H1 (cell line): Measurements from ENCODE around the gene TTC36. TPM values are rescaled to one million over a fixed set of nuclear protein-coding genes. Genes with fewer than 3 reads are reported as not detected.

Source experiments
- CTCF ChIA-PET: fragments of 300-600 bp; sonication (Branson Sonifier 250); formaldehyde crosslinking; loops from one replicate; lab custom pipeline; 2021; ENCODE audit not compliant: partially characterized antibody; lab: Charles Lee
- POLR2A ChIA-PET: fragments of 300-600 bp; sonication (Branson Sonifier 250); formaldehyde crosslinking; loops from one replicate; lab custom pipeline; 2021; ENCODE audit warnings: inconsistent platforms; ENCODE audit not compliant: partially characterized antibody; lab: Charles Lee
- DNase-seq, 2 experiments: peaks; one replicate each; pipeline versions ENCODE4 v3.0.0 to v3.0.0-alpha.2; 2010 to 2022; ENCODE audit warnings: low spot score in 2 of 2, low read depth in 1 of 2, mixed read lengths in 1 of 2
- FAIRE-seq: peaks from 2 replicates; lab custom pipeline; 2011; peaks lifted over from hg19 to GRCh38; lab: Jason Lieb, UNC
- H2AFZ ChIP-seq: 2 replicates; pipeline ENCODE4 v1.8.1; 2012; ENCODE audit warnings: low read length, inconsistent platforms
- H2AK5ac ChIP-seq: 2 replicates; pipeline ENCODE4 v1.6.1; 2013; ENCODE audit warnings: low read depth, low read length
- H2BK120ac ChIP-seq: replicated peaks from 2 replicates; pipeline ENCODE3; 2013; ENCODE audit warnings: low read depth, low read length, inconsistent platforms
- H2BK12ac ChIP-seq: 2 replicates; pipeline ENCODE4 v1.6.1; 2013; ENCODE audit warnings: low read depth, low read length
- H2BK15ac ChIP-seq: 2 replicates; pipeline ENCODE4 v1.6.1; 2013; ENCODE audit warnings: low read length
- H2BK20ac ChIP-seq: 2 replicates; pipeline ENCODE4 v1.6.1; 2013; ENCODE audit warnings: low read length
- H2BK5ac ChIP-seq: 2 replicates; pipeline ENCODE4 v1.6.1; 2013; ENCODE audit warnings: low read depth, low read length
- H3K14ac ChIP-seq: 2 replicates; pipeline ENCODE4 v1.6.1; 2013; ENCODE audit warnings: inconsistent platforms; ENCODE audit not compliant: insufficient read length
- H3K18ac ChIP-seq: 2 replicates; pipeline ENCODE4 v1.6.1; 2013; ENCODE audit warnings: low read length; ENCODE audit errors: extremely low read depth
- H3K23ac ChIP-seq: 2 replicates; pipeline ENCODE4 v1.6.1; 2013; ENCODE audit warnings: inconsistent platforms; ENCODE audit not compliant: insufficient read length
- H3K23me2 ChIP-seq: 2 replicates; pipeline ENCODE4 v1.6.1; 2013; ENCODE audit warnings: low read depth, low read length
- H3K27ac ChIP-seq: 2 replicates; pipeline ENCODE4 v1.6.1; 2011; ENCODE audit warnings: low read depth, low read length, inconsistent platforms
- H3K27me3 ChIP-seq, 4 experiments: replicated peaks in 1 of 4; 1 replicate in 1 of 4; 2 replicates in 3 of 4; pipeline versions ENCODE4 v1.6.1 to v1.8.1; 2011 to 2013; ENCODE audit warnings: low read length in 3 of 4, mild to moderate bottlenecking in 3 of 4, inconsistent platforms in 2 of 4, mixed read lengths in 2 of 4, moderate library complexity in 1 of 4; ENCODE audit not compliant: control insufficient read depth in 3 of 4, insufficient read depth in 3 of 4; ENCODE audit errors: extremely low read depth in 1 of 4
- H3K36me3 ChIP-seq, 4 experiments: 2 replicates each; pipeline versions ENCODE4 v1.6.1 to v1.8.1; 2011 to 2013; ENCODE audit warnings: mild to moderate bottlenecking in 4 of 4, low read length in 3 of 4, moderate library complexity in 2 of 4, control low read depth in 1 of 4, inconsistent platforms in 1 of 4; ENCODE audit not compliant: insufficient read depth in 4 of 4, control insufficient read depth in 2 of 4
- H3K4ac ChIP-seq: replicated peaks from 2 replicates; pipeline ENCODE3; 2013; ENCODE audit warnings: low read length, low read depth, mixed read lengths, inconsistent platforms; ENCODE audit not compliant: insufficient read length
- H3K4me1 ChIP-seq, 4 experiments: replicated peaks in 1 of 4; 1 replicate in 1 of 4; 2 replicates in 3 of 4; pipeline versions ENCODE4 v1.6.1 to v1.8.1; 2011 to 2013; ENCODE audit warnings: low read length in 3 of 4, inconsistent platforms in 2 of 4, mixed read lengths in 1 of 4; ENCODE audit not compliant: insufficient read depth in 4 of 4, control insufficient read depth in 3 of 4
- H3K4me2 ChIP-seq, 2 experiments: 2 replicates each; pipeline versions ENCODE4 v1.6.1 to v1.8.1; 2011 to 2013; ENCODE audit warnings: low read depth in 2 of 2, low read length in 2 of 2, control low read depth in 1 of 2, inconsistent platforms in 1 of 2, mild to moderate bottlenecking in 1 of 2; ENCODE audit not compliant: insufficient read depth in 1 of 2
- H3K4me3 ChIP-seq, 4 experiments: fragments of 200-600, 300-600 bp in 1 of 4; sonication (generic), shearing (Covaris generic), sonication (Bioruptor Twin) in 1 of 4; 2 replicates each; pipeline versions ENCODE4 v1.5.1 to v1.8.1; 2011 to 2016; ENCODE audit warnings: low read length in 4 of 4, low read depth in 3 of 4, control low read depth in 2 of 4, inconsistent platforms in 2 of 4, mild to moderate bottlenecking in 2 of 4, mixed read lengths in 1 of 4, moderate library complexity in 1 of 4; ENCODE audit not compliant: insufficient read depth in 2 of 4; ENCODE audit errors: extremely low read depth in 1 of 4
- H3K56ac ChIP-seq: replicated peaks from 2 replicates; pipeline ENCODE3; 2013; ENCODE audit warnings: low read depth, mild to moderate bottlenecking, mixed read lengths, low read length, inconsistent platforms; ENCODE audit not compliant: insufficient read length
- H3K79me1 ChIP-seq: 2 replicates; pipeline ENCODE4 v1.6.1; 2013; ENCODE audit warnings: low read depth, low read length, control low read depth
- H3K79me2 ChIP-seq, 2 experiments: 2 replicates each; pipeline versions ENCODE4 v1.6.1 to v1.8.1; 2012 to 2013; ENCODE audit warnings: low read length in 2 of 2, mild to moderate bottlenecking in 2 of 2, inconsistent platforms in 1 of 2; ENCODE audit not compliant: insufficient read depth in 2 of 2, control insufficient read depth in 1 of 2
- H3K9ac ChIP-seq, 4 experiments: replicated peaks in 1 of 4; 1 replicate in 1 of 4; 2 replicates in 3 of 4; pipeline versions ENCODE4 v1.6.1 to v1.8.1; 2011 to 2013; ENCODE audit warnings: low read depth in 3 of 4, low read length in 3 of 4, control low read depth in 2 of 4, mild to moderate bottlenecking in 2 of 4, moderate library complexity in 2 of 4, inconsistent platforms in 1 of 4; ENCODE audit errors: extremely low read depth in 1 of 4
- H3K9me3 ChIP-seq, 2 experiments: 2 replicates each; pipeline versions ENCODE4 v1.6.1 to v1.8.1; 2012 to 2013; ENCODE audit warnings: mild to moderate bottlenecking in 2 of 2, moderate library complexity in 2 of 2, control low read depth in 1 of 2, inconsistent platforms in 1 of 2, low read depth in 1 of 2, low read length in 1 of 2, mixed read lengths in 1 of 2; ENCODE audit not compliant: insufficient read depth in 2 of 2
- H4K20me1 ChIP-seq, 2 experiments: replicated peaks in 1 of 2; 2 replicates each; pipeline versions ENCODE3 to v1.8.1; 2011 to 2013; ENCODE audit warnings: inconsistent platforms in 2 of 2, low read length in 2 of 2, mild to moderate bottlenecking in 1 of 2; ENCODE audit not compliant: insufficient read depth in 2 of 2, control insufficient read depth in 1 of 2
- H4K5ac ChIP-seq: 2 replicates; pipeline ENCODE4 v1.6.1; 2013; ENCODE audit warnings: low read length, low read depth, mixed read lengths, inconsistent platforms; ENCODE audit not compliant: insufficient read length
- H4K8ac ChIP-seq: 2 replicates; pipeline ENCODE4 v1.8.0; 2013; ENCODE audit warnings: mild to moderate bottlenecking, moderate library complexity, low read length, inconsistent platforms; ENCODE audit not compliant: insufficient read depth; ENCODE audit errors: extremely low read depth
- H4K91ac ChIP-seq: replicated peaks from 2 replicates; pipeline ENCODE3; 2013; ENCODE audit warnings: low read length, mixed read lengths, inconsistent platforms; ENCODE audit not compliant: insufficient read length
- CHD2 ChIP-seq: IDR thresholded peaks from 2 replicates; pipeline ENCODE4 v1.6.1; 2012; ENCODE audit warnings: low read length, improper control_type of control experiment
- SAP30 ChIP-seq: fragments of 300-600 bp; sonication (generic); IDR thresholded peaks from 2 replicates; pipeline ENCODE4 v1.7.1; 2012; ENCODE audit warnings: low read length, moderate library complexity, mild to moderate bottlenecking, inconsistent platforms; ENCODE audit not compliant: insufficient read depth, insufficient replicate concordance
- SIN3A ChIP-seq, 2 experiments: IDR thresholded peaks in 1 of 2; conservative IDR thresholded peaks in 1 of 2; 2 replicates each; pipeline ENCODE4 v1.6.1; 2011 to 2012; ENCODE audit warnings: low read length in 2 of 2, improper control_type of control experiment in 1 of 2, low read depth in 1 of 2, mild to moderate bottlenecking in 1 of 2
- SUZ12 ChIP-seq: fragments of 200-600 bp; sonication (generic); IDR thresholded peaks from 2 replicates; pipeline ENCODE4 v1.6.1; 2012; ENCODE audit warnings: mild to moderate bottlenecking, inconsistent platforms, low read length, moderate library complexity, mixed read lengths
- WGBS, 2 experiments: shearing (Covaris generic) in 1 of 2; methylation state at CpG; one replicate each; pipeline versions ENCODE4 v1.1.6 to v1.1.7; 2013 to 2015; ENCODE audit warnings: low lambda C conversion rate in 2 of 2, mixed read lengths in 2 of 2, inconsistent platforms in 1 of 2, low coverage in 1 of 2, missing lambda C conversion rate in 1 of 2; ENCODE audit not compliant: insufficient replicate concordance in 2 of 2, insufficient coverage in 1 of 2, insufficient read length in 1 of 2; ENCODE audit errors: extremely low coverage in 1 of 2, missing lambda C conversion rate in 1 of 2; 5-methylcytosine and 5-hydroxymethylcytosine counted together
- polyA plus RNA-seq, 7 experiments: library from polyadenylated mRNA; depleted of rRNA in 3 of 7; stranded (reverse) in 5 of 7; unstranded in 2 of 7; fragments of >200 nt in 5 of 7; fragments of 200-250 nt in 2 of 7; gene quantifications; 1 replicate in 5 of 7; 2 replicates in 1 of 7; 4 replicates in 1 of 7; pipeline versions ENCODE4 v1.2.1 to v1.2.3, GENCODE V29; 2011 to 2013; ENCODE audit warnings: missing spikeins in 2 of 7, mixed read lengths in 2 of 7
- total RNA-seq: library from RNA; stranded (reverse); fragmentation: NEBNext Ultra II Directional; extraction: Animal tissue kit (Norgen Biotek cat#: 25700); gene quantifications from 2 replicates; pipeline ENCODE4 v1.2.1, GENCODE V29; 2021
- TF ChIP-seq, protein P1 (sequence below): IDR thresholded peaks from 2 replicates; pipeline ENCODE4 v1.6.1; 2012; ENCODE audit warnings: inconsistent platforms

The TTC36 gene
- total and polyA plus RNA-seq, 2 of the 8 experiments (the other 6 are each of a cell fraction or from before 2014, with no cell fraction given): not detected

DNA sequence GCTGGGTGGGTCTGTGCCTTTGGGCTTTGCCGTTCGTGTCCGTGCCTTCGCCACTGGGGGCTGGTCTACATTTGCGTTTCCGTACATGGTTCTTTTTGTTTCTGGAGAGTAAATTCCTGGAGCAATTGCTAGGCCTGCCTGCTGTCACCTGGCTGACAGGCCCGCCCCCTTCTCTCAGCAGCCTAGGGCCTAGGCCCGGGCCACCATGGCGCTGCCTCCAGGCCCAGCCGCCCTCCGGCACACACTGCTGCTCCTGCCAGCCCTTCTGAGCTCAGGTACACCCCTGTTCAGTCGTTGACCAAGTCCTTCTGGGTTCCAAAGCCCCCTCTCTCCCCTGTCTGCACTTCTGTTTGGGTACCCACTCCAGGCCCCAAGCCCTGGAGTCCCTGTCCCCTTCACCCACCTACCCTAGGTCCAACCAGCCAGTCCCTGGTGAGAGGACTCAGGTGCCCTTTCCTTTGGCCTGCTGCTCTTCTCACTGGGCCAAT is 4.4 kb downstream of the TTC36 start:
- Histone ChIP-seq H4K5ac (no peak overlapping the region), H3K36me3 (no peaks in the 10 kb centered on the region; a peak in 1 of 8 replicates), H3K23me2 (peaks cover 8% of the 10 kb centered on the region), H3K4me1 (peaks cover 0 to 14% (median 8%) of the 10 kb centered on the region in 4 experiments; a peak in 5 of 7 replicates), H3K4ac (no peak overlapping the region), H3K14ac (no peak overlapping the region), H3K4me2 (peak overlapping the region; percentile 72 to 97), H3K27me3 (no peaks in the 10 kb centered on the region; a peak in 2 of 7 replicates), H3K23ac (no peak overlapping the region), H2BK20ac (no peak overlapping the region), H3K18ac (peak overlapping the region; percentile 89; the same call in 1 of the 2 replicates), H4K20me1 (peaks cover 0 to 1% of the 10 kb centered on the region in 2 experiments), H3K9ac (peak overlapping the region in 3 of 4 experiments; percentile 54 to 84 (median 58); a peak in 4 of 7 replicates), H2BK120ac (no peak overlapping the region), H3K9me3 (no peaks in the 10 kb centered on the region), H4K91ac (no peak overlapping the region), H2BK5ac (peak overlapping the region; percentile 85; the same call in 1 of the 2 replicates), H3K79me1 (peaks cover 5% of the 10 kb centered on the region; the same call in 1 of the 2 replicates), H4K8ac (no peak overlapping the region), H3K4me3 (peak overlapping the region; percentile 83 to 95 (median 94)), H3K27ac (no peak overlapping the region), H2BK12ac (peak overlapping the region; percentile 60; the same call in 1 of the 2 replicates), H3K56ac (no peak overlapping the region), H3K79me2 (no peaks in the 10 kb centered on the region), H2AFZ (peak overlapping the region; percentile 63; the same call in 1 of the 2 replicates), H2AK5ac (no peak overlapping the region), H2BK15ac (peak overlapping the region; percentile 97; the same call in 1 of the 2 replicates)
- ChIA-PET CTCF (no interaction called here), POLR2A (interaction anchor here (1.0 to 1.4 kb wide), 2 partner anchors 10 to 13 kb away, joined by 3 read pairs; no protein-coding TSS in a partner anchor)
- 24% methylated on average over 12 of the region's 12 CpGs; no CpG with 5 or more reads in 1 of the 2 experiments for WGBS, 2 experiments
- TF ChIP-seq SAP30 (peak; percentile 13), SIN3A (conservative IDR thresholded peaks at IDR 0.05 in 1 of 2, IDR thresholded peaks at IDR 0.05 in 1 of 2; ENCODE audit: low read depth in 1 of 2, low read length in 2 of 2) (0 out of 4 replicates have a peak, but pooled peaks of 1 of the 2 experiments have one; percentile 71), CHD2 (no peak), SUZ12 (no peak)
- TF ChIP-seq, protein P1, sequence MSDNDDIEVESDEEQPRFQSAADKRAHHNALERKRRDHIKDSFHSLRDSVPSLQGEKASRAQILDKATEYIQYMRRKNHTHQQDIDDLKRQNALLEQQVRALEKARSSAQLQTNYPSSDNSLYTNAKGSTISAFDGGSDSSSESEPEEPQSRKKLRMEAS: 0 out of 2 replicates have a peak, but pooled peaks have one; percentile 3
- FAIRE-seq (no peak), DNase-seq (no peak)
